Aorta (tissue), 5 donors: ENCODE measurements around the gene VEGFA. TPM values are rescaled to one million over a fixed set of nuclear protein-coding genes. Genes with fewer than 3 reads are reported as not detected.

Experiments
- ATAC-seq: fragments of 200-7000 bp; cut with Tn5 transposase; one replicate; pipeline ENCODE4 v1.9.1; 2022; ENCODE audit warnings: moderate library complexity; ENCODE audit not compliant: low FRiP score
- DNase-seq, 2 donors: peaks; one replicate each; pipeline ENCODE4 v3.0.0-alpha.2; 2020
- H3K27ac ChIP-seq, 2 donors: one replicate each; pipeline ENCODE4 v1.5.1; 2013; ENCODE audit warnings: low read length in 2 of 2, mild to moderate bottlenecking in 2 of 2, moderate library complexity in 2 of 2, control low read depth in 1 of 2, inconsistent platforms in 1 of 2, low read depth in 1 of 2
- H3K27me3 ChIP-seq, 2 donors: one replicate each; pipeline ENCODE4 v1.6.1; 2013; ENCODE audit warnings: control low read depth in 1 of 2, low read length in 1 of 2, mild to moderate bottlenecking in 1 of 2, moderate library complexity in 1 of 2; ENCODE audit not compliant: insufficient read depth in 2 of 2, control insufficient read depth in 1 of 2
- H3K36me3 ChIP-seq, 2 donors: one replicate each; pipeline ENCODE4 v1.6.1; 2013; ENCODE audit warnings: control low read depth in 1 of 2, low read length in 1 of 2, mild to moderate bottlenecking in 1 of 2; ENCODE audit not compliant: insufficient read depth in 2 of 2, control insufficient read depth in 1 of 2
- H3K4me1 ChIP-seq, 2 donors: one replicate each; pipeline ENCODE4 v1.6.1; 2013; ENCODE audit warnings: low read length in 2 of 2, control low read depth in 1 of 2, mild to moderate bottlenecking in 1 of 2, moderate library complexity in 1 of 2; ENCODE audit not compliant: insufficient read depth in 2 of 2, control insufficient read depth in 1 of 2
- H3K4me3 ChIP-seq, 2 donors: one replicate each; pipeline ENCODE4 v1.5.1; 2013; ENCODE audit warnings: low read length in 2 of 2, control low read depth in 1 of 2, mild to moderate bottlenecking in 1 of 2
- H3K9me3 ChIP-seq: one replicate; pipeline ENCODE4 v1.6.1; 2013; ENCODE audit warnings: mild to moderate bottlenecking, low read length; ENCODE audit not compliant: control insufficient read depth
- WGBS, 2 donors: extraction: QIAGEN DNeasy Blood & Tissue Kit; methylation state at CpG; one replicate each; pipeline ENCODE4 v1.1.7; 2013; 5-methylcytosine and 5-hydroxymethylcytosine counted together
- intact Hi-C, 2 donors: fragments of 100-400 bp; cut with DNase I; formaldehyde crosslinking; loops; one replicate each; pipeline versions ENCODE4 v1.14.2 to v1.15.0; 2022
- polyA plus RNA-seq, 2 donors: library from polyadenylated mRNA; stranded (reverse); fragments of 200-250 nt; gene quantifications; one replicate each; pipeline ENCODE4 v1.2.3, GENCODE V29; 2013
- total RNA-seq, 2 donors: library from RNA; stranded (reverse); fragmentation: NEBNext Ultra II Directional; extraction: Animal tissue kit (Norgen Biotek cat#: 25700); gene quantifications; one replicate each; pipeline ENCODE4 v1.2.1, GENCODE V29; 2021
- donor health status: healthy with polysubstance abuse.
- donor health status: Bipolar disorder and iron deficiency.
- donor health status: DM: no; HTN: no; CAD: no.
- donor health status: DM: no; HTN: no; CAD: no.
- donor health status: DM: yes; HTN: yes; CAD: no.

VEGFA gene
- total and polyA plus RNA-seq, 4 donors = 7.6 to 247 (median 57.6) TPM

- ATAC-seq (no peak), DNase-seq (peak in 1 of 2 donors; percentile 15)
- intact Hi-C loops = no loop called here
- Histone ChIP-seq H3K36me3 (no peaks in the 10 kb centered on the region), H3K4me1 (no peaks in the 10 kb centered on the region), H3K4me3 (no peak overlapping the region), H3K9me3 (no peaks in the 10 kb centered on the region), H3K27me3 (no peaks in the 10 kb centered on the region), H3K27ac (no peak overlapping the region)
- WGBS, 2 donors = 45 to 73% methylated on average over 2 of the region's 2 CpGs
Measured at GRCh38 chr6:43749461-43749860, 20.6 kb upstream of the VEGFA start.

- Histone ChIP-seq H3K4me3 (no peak overlapping the region), H3K36me3 (no peaks in the 10 kb centered on the region), H3K4me1 (no peaks in the 10 kb centered on the region), H3K9me3 (no peaks in the 10 kb centered on the region), H3K27me3 (no peaks in the 10 kb centered on the region), H3K27ac (no peak overlapping the region)
- 80 to 84% methylated on average over 3 of the region's 3 CpGs for WGBS, 2 donors
- DNase-seq (peak in 1 of 2 donors; percentile 12), ATAC-seq (no peak)
- intact Hi-C loops = no loop called here
Measured at GRCh38 chr6:43750622-43751021, 19.4 kb upstream of the VEGFA start.

- ATAC-seq = no peak
- Histone ChIP-seq H3K27ac (no peak overlapping the region), H3K27me3 (no peaks in the 10 kb centered on the region), H3K4me1 (no peaks in the 10 kb centered on the region), H3K4me3 (no peak overlapping the region), H3K9me3 (no peaks in the 10 kb centered on the region), H3K36me3 (no peaks in the 10 kb centered on the region)
- intact Hi-C loops = no loop called here
- WGBS, 2 donors = 70 to 72% methylated on average over 3 of the region's 3 CpGs
- no peak for DNase-seq
Measured at GRCh38 chr6:43753570-43754183, 16.3 kb upstream of the VEGFA start.

- intact Hi-C loops = loop anchor here in 1 of 2 donors (5.0 kb wide), 1 partner anchor 91 kb away; no protein-coding TSS in a partner anchor
- Histone ChIP-seq H3K4me3 (no peak overlapping the region), H3K4me1 (no peaks in the 10 kb centered on the region), H3K36me3 (no peaks in the 10 kb centered on the region), H3K27ac (no peak overlapping the region), H3K9me3 (no peaks in the 10 kb centered on the region), H3K27me3 (no peaks in the 10 kb centered on the region)
- DNase-seq = peak in 1 of 2 donors; percentile 64
- ATAC-seq = no peak
- WGBS, 2 donors = 69 to 72% methylated on average over 9 of the region's 9 CpGs
Measured at GRCh38 chr6:43757966-43758616, 11.9 kb upstream of the VEGFA start.

GRCh38 chr6:43758617-43759050, 11.4 kb upstream of the VEGFA start:
- no peaks in the 10 kb centered on the region for H3K27me3 ChIP-seq
- no peak for ATAC-seq

GRCh38 chr6:43759136-43759906, 10.7 kb upstream of the VEGFA start:
- no peak overlapping the region for H3K4me3 ChIP-seq
- ATAC-seq (no peak), DNase-seq (peak in 1 of 2 donors; percentile 63)
- H3K27me3 ChIP-seq = no peaks in the 10 kb centered on the region
- 77 to 86% methylated on average over 7 of the region's 7 CpGs for WGBS, 2 donors
- H3K27ac ChIP-seq = no peak overlapping the region
- no peaks in the 10 kb centered on the region for H3K4me1 ChIP-seq
- H3K9me3 ChIP-seq = no peaks in the 10 kb centered on the region
- no peaks in the 10 kb centered on the region for H3K36me3 ChIP-seq
- intact Hi-C loops = loop anchor here in 1 of 2 donors (5.0 kb wide), 1 partner anchor 92 kb away; no protein-coding TSS in a partner anchor

More at GRCh38 chr6:43758617-43759050, 11.4 kb upstream of the VEGFA start:
- no peaks in the 10 kb centered on the region for H3K4me1 ChIP-seq
- WGBS, 2 donors = 62% methylated on average over 9 of the region's 9 CpGs
- H3K4me3 ChIP-seq = no peak overlapping the region
- DNase-seq = peak; percentile 49 to 72
- intact Hi-C loops = loop anchor here in 1 of 2 donors (5.0 kb wide), 1 partner anchor 91 kb away; no protein-coding TSS in a partner anchor
- H3K27ac ChIP-seq = no peak overlapping the region
- H3K9me3 ChIP-seq = no peaks in the 10 kb centered on the region
- H3K36me3 ChIP-seq = no peaks in the 10 kb centered on the region

GRCh38 chr6:43759907-43760206, 10.2 kb upstream of the VEGFA start:
- intact Hi-C loops = loop anchor here in 1 of 2 donors (5.0 kb wide), 1 partner anchor 93 kb away; no protein-coding TSS in a partner anchor
- DNase-seq (no peak), ATAC-seq (no peak)
- Histone ChIP-seq H3K4me1 (no peaks in the 10 kb centered on the region), H3K36me3 (no peaks in the 10 kb centered on the region), H3K9me3 (no peaks in the 10 kb centered on the region), H3K27ac (no peak overlapping the region), H3K4me3 (no peak overlapping the region), H3K27me3 (no peaks in the 10 kb centered on the region)
- 83 to 87% methylated on average over 4 of the region's 4 CpGs for WGBS, 2 donors

GRCh38 chr6:43760210-43761168, 9.5 kb upstream of the VEGFA start:
- WGBS, 2 donors = 83 to 84% methylated on average over 15 of the region's 15 CpGs
- DNase-seq (peak in 1 of 2 donors; percentile 61), ATAC-seq (no peak)
- Histone ChIP-seq H3K27me3 (no peaks in the 10 kb centered on the region), H3K9me3 (no peaks in the 10 kb centered on the region), H3K36me3 (no peaks in the 10 kb centered on the region), H3K4me3 (no peak overlapping the region), H3K27ac (no peak overlapping the region), H3K4me1 (no peaks in the 10 kb centered on the region)
- intact Hi-C loops = no loop called here
